ENCODE results near the gene TSPAN4. TPM values are rescaled to one million over a fixed set of nuclear protein-coding genes. Genes with fewer than 3 reads are reported as not detected.

Gene TSPAN4
- total RNA-seq, 1 experiment from 2014 or later: 205 TPM

GRCh38 chr11:833114-833791 lies 9.4 kb upstream of the TSPAN4 start:
- no peak for DNase-seq (ENCODE audit: low read depth)

GRCh38 chr11:833849-834311 lies 8.8 kb upstream of the TSPAN4 start:
- DNase-seq (ENCODE audit: low read depth): peak; percentile 59

- peak; percentile 98 for DNase-seq (ENCODE audit: low read depth)
Measured at GRCh38 chr11:834371-835316, 8.0 kb upstream of the TSPAN4 start.

- no peak for DNase-seq (ENCODE audit: low read depth)
Measured at GRCh38 chr11:836274-836673, 6.4 kb upstream of the TSPAN4 start.

GRCh38 chr11:836700-837099 lies 6.0 kb upstream of the TSPAN4 start:
- no peak for DNase-seq (ENCODE audit: low read depth)

GRCh38 chr11:837189-837989 lies 5.3 kb upstream of the TSPAN4 start:
- peak; percentile 75 for DNase-seq (ENCODE audit: low read depth)

GRCh38 chr11:837990-838307 lies 4.7 kb upstream of the TSPAN4 start:
- no peak for DNase-seq (ENCODE audit: low read depth)

- DNase-seq (ENCODE audit: low read depth): no peak
Measured at GRCh38 chr11:838441-839279, 4.0 kb upstream of the TSPAN4 start.

GRCh38 chr11:839280-839623 lies 3.4 kb upstream of the TSPAN4 start:
- DNase-seq (ENCODE audit: low read depth): no peak

- DNase-seq (ENCODE audit: low read depth): no peak
Measured at GRCh38 chr11:839875-840617, 2.6 kb upstream of the TSPAN4 start.

- no peak for DNase-seq (ENCODE audit: low read depth)
Measured at GRCh38 chr11:841981-842369, 677 bp upstream of the TSPAN4 start.

- no peak for DNase-seq (ENCODE audit: low read depth)
Measured at GRCh38 chr11:843086-843734, 558 bp downstream of the TSPAN4 start.

GRCh38 chr11:843818-844692 lies 1.4 kb downstream of the TSPAN4 start:
- DNase-seq (ENCODE audit: low read depth): peak; percentile 96

- peak; percentile 92 for DNase-seq (ENCODE audit: low read depth)
Measured at GRCh38 chr11:844693-845644, 2.3 kb downstream of the TSPAN4 start.

- DNase-seq (ENCODE audit: low read depth): no peak
Measured at GRCh38 chr11:845872-846495, 3.3 kb downstream of the TSPAN4 start.

- no peak for DNase-seq (ENCODE audit: low read depth)
Measured at GRCh38 chr11:846496-847098, 3.9 kb downstream of the TSPAN4 start.

GRCh38 chr11:847876-848275 lies 5.2 kb downstream of the TSPAN4 start:
- DNase-seq (ENCODE audit: low read depth): no peak
